Gastrocnemius medialis (tissue), 4 donors: ENCODE measurements around the gene TSPAN16. TPM values are rescaled to one million over a fixed set of nuclear protein-coding genes. Genes with fewer than 3 reads are reported as not detected.

ENCODE experiments used
- ATAC-seq, 2 donors: fragments of 150-250 bp; one replicate each; pipeline ENCODE4 v1.9.1; 2016
- DNase-seq, 2 donors: peaks; one replicate each; pipeline ENCODE4 v3.0.0-alpha.2; 2019
- H3K27ac ChIP-seq, 4 donors: fragments of 200-600 bp; sonication (generic); 1 replicate in 1 of 4; 2 replicates in 3 of 4; pipeline ENCODE4 v1.5.1; 2016 to 2018; ENCODE audit warnings: mild to moderate bottlenecking in 2 of 4, moderate library complexity in 1 of 4
- H3K27me3 ChIP-seq, 3 donors: fragments of 200-600 bp; sonication (generic) in 2 of 3; 1 replicate in 1 of 3; 2 replicates in 2 of 3; pipeline versions ENCODE4 v1.5.1 to v1.6.0; 2016 to 2019; ENCODE audit warnings: mild to moderate bottlenecking in 1 of 3, moderate library complexity in 1 of 3
- H3K36me3 ChIP-seq, 2 donors: fragments of 200-600 bp; sonication (generic) in 1 of 2; one replicate each; pipeline ENCODE4 v1.5.1; 2017 to 2018
- H3K4me1 ChIP-seq, 2 donors: fragments of 200-600 bp; sonication (generic) in 1 of 2; one replicate each; pipeline ENCODE4 v1.5.1; 2016 to 2017; ENCODE audit warnings: mild to moderate bottlenecking in 2 of 2
- H3K4me3 ChIP-seq, 4 donors: fragments of 200-600 bp; sonication (generic) in 3 of 4; 1 replicate in 1 of 4; 2 replicates in 3 of 4; pipeline ENCODE4 v1.5.1; 2016 to 2019; ENCODE audit warnings: mild to moderate bottlenecking in 2 of 4
- H3K9me3 ChIP-seq, 3 donors: fragments of 200-600 bp; sonication (generic) in 2 of 3; 1 replicate in 1 of 3; 2 replicates in 2 of 3; pipeline ENCODE4 v1.5.1; 2016 to 2019
- POLR2A ChIP-seq, 2 donors: fragments of 450-650 bp; IDR thresholded peaks; one replicate each; pipeline ENCODE4 v1.6.1; 2017; ENCODE audit warnings: antibody characterized with exemption in 2 of 2, mild to moderate bottlenecking in 2 of 2, moderate library complexity in 2 of 2
- in situ Hi-C, 4 donors: fragments of 200-750 bp; cut with MboI; loops; one replicate each; pipeline versions ENCODE4 v1.15.0 to v1.8.0; 2017; ENCODE audit warnings: low sequenced_read_pairs in 4 of 4
- intact Hi-C: fragments of 100-400 bp; cut with DNase I; formaldehyde crosslinking; loops from one replicate; pipeline ENCODE4 v1.15.1; 2023; ENCODE audit warnings: low total_unique reads
- total RNA-seq, 4 donors: library from RNA; depleted of rRNA; stranded (reverse); fragments of >200 nt; gene quantifications; one replicate each; pipeline versions ENCODE4 v1.1.0 to v1.2.3, GENCODE V29; 2016
- TF ChIP-seq, protein P1 (sequence below), 5 experiments: fragments of 450-650 bp in 3 of 5; fragments of 200-600 bp in 2 of 5; sonication (generic) in 2 of 5; IDR thresholded peaks in 4 of 5; conservative IDR thresholded peaks in 1 of 5; 1 replicate in 4 of 5; 2 replicates in 1 of 5; pipeline ENCODE4 v1.5.1; 2016 to 2019; ENCODE audit warnings: antibody characterized with exemption in 5 of 5, mild to moderate bottlenecking in 3 of 5, moderate library complexity in 3 of 5

Gene TSPAN16
- total RNA-seq, 4 donors from 2014 or later = not detected

DNA sequence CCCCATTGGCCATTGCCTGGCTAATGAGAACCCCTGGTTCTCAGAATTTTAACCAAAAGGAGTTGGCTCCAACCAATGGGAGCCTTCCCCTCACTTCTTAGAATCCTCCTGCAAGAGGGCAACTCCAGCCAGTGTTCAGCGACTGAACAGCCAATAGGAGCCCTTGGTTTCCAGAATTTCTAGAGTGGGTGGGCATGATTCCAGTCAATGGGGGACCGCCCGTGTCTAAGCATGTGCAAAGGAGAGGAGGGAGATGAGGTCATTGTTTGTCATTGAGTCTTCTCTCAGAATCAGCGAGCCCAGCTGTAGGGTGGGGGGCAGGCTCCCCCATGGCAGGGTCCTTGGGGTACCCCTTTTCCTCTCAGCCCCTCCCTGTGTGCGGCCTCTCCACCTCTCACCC, 69.0 kb downstream of the TSPAN16 start:
- DNase-seq = no peak
- intact Hi-C loops = no loop called here
- Histone ChIP-seq H3K4me3 (no peak overlapping the region), H3K36me3 (peaks cover 0 to 30% of the 10 kb centered on the region in 2 donors), H3K9me3 (no peaks in the 10 kb centered on the region), H3K4me1 (no peaks in the 10 kb centered on the region), H3K27ac (no peak overlapping the region), H3K27me3 (no peaks in the 10 kb centered on the region)
- TF ChIP-seq, protein P1, sequence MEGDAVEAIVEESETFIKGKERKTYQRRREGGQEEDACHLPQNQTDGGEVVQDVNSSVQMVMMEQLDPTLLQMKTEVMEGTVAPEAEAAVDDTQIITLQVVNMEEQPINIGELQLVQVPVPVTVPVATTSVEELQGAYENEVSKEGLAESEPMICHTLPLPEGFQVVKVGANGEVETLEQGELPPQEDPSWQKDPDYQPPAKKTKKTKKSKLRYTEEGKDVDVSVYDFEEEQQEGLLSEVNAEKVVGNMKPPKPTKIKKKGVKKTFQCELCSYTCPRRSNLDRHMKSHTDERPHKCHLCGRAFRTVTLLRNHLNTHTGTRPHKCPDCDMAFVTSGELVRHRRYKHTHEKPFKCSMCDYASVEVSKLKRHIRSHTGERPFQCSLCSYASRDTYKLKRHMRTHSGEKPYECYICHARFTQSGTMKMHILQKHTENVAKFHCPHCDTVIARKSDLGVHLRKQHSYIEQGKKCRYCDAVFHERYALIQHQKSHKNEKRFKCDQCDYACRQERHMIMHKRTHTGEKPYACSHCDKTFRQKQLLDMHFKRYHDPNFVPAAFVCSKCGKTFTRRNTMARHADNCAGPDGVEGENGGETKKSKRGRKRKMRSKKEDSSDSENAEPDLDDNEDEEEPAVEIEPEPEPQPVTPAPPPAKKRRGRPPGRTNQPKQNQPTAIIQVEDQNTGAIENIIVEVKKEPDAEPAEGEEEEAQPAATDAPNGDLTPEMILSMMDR (IDR thresholded peaks at IDR 0.05 in 4 of 5, conservative IDR thresholded peaks at IDR 0.05 in 1 of 5) = no peak
- no peak for TF ChIP-seq POLR2A (IDR thresholded peaks at IDR 0.05)
- ATAC-seq = no peak
- in situ Hi-C loops = no loop called here

Other genes with a start within 250 kb of the TSPAN16 start
- 1 to 10 TPM; 1.2 to 6.0 (median 3.9) TPM for gene LDLR, start 206.7 kb upstream of the TSPAN16 start, total RNA-seq
- gene SPC24, start 140.4 kb upstream of the TSPAN16 start, total RNA-seq = 1 to 10 TPM in 1 of 4 donors, under 1 TPM in 1, not detected in 2; 0.55 to 1.6 TPM
- gene KANK2, start 98.6 kb upstream of the TSPAN16 start, total RNA-seq = 100 to 1,000 TPM in 3 of 4 donors, 10 to 100 TPM in 1; 37.7 to 192 (median 149) TPM
- under 1 TPM in 1 of 4 donors, not detected in 3; 0.47 TPM for gene ANGPTL8, start 56.5 kb upstream of the TSPAN16 start, total RNA-seq
- 1 to 10 TPM; 4.7 to 9.6 (median 5.8) TPM for gene DOCK6, start 33.6 kb upstream of the TSPAN16 start, total RNA-seq
- 1 to 10 TPM; 1.5 to 3.9 (median 2.4) TPM for gene RAB3D, start 43.5 kb downstream of the TSPAN16 start, total RNA-seq
- gene TMEM205, start 50.1 kb downstream of the TSPAN16 start, total RNA-seq = 100 to 1,000 TPM; 159 to 284 (median 164) TPM
- 1 to 10 TPM in 3 of 4 donors, under 1 TPM in 1; 0.85 to 9.2 (median 2.0) TPM for gene CCDC159, start 50.4 kb downstream of the TSPAN16 start, total RNA-seq
- gene PLPPR2, start 59.3 kb downstream of the TSPAN16 start, total RNA-seq = 10 to 100 TPM; 18.6 to 46.2 (median 36.9) TPM
- 1 to 10 TPM in 3 of 4 donors, under 1 TPM in 1; 0.51 to 1.7 (median 1.2) TPM for gene SWSAP1, start 78.5 kb downstream of the TSPAN16 start, total RNA-seq
- gene EPOR, start 88.2 kb downstream of the TSPAN16 start, total RNA-seq = 1 to 10 TPM; 1.3 to 6.0 (median 2.2) TPM
- 1 to 10 TPM in 2 of 4 donors, under 1 TPM in 2; 0.33 to 7.0 (median 1.3) TPM for gene RGL3, start 123.2 kb downstream of the TSPAN16 start, total RNA-seq
- gene ODAD3, start 139.0 kb downstream of the TSPAN16 start, total RNA-seq = not detected
- gene PRKCSH, start 139.5 kb downstream of the TSPAN16 start, total RNA-seq = 10 to 100 TPM; 31.6 to 54.2 (median 50.6) TPM
- gene ELAVL3, start 184.9 kb downstream of the TSPAN16 start, total RNA-seq = not detected
- 10 to 100 TPM in 2 of 4 donors, 1 to 10 TPM in 2; 5.6 to 25.8 (median 10.1) TPM for gene ZNF653, start 209.7 kb downstream of the TSPAN16 start, total RNA-seq
- gene ECSIT, start 233.0 kb downstream of the TSPAN16 start, total RNA-seq = 100 to 1,000 TPM in 3 of 4 donors, 10 to 100 TPM in 1; 82.9 to 199 (median 129) TPM
- 1 to 10 TPM in 3 of 4 donors, under 1 TPM in 1; 0.92 to 6.7 (median 3.9) TPM for gene CNN1, start 242.7 kb downstream of the TSPAN16 start, total RNA-seq